HG03354 (cell line): Measurements from ENCODE around the gene RNF152.

Source experiments
- ATAC-seq: cut with Tn5 transposase; IDR thresholded peaks from one replicate; pipeline ENCODE4 v1.9.1; 2021; ENCODE audit warnings: mild to moderate bottlenecking; ENCODE audit not compliant: unreplicated experiment, poor library complexity, severe bottlenecking

RNF152 gene

GRCh38 chr18:61896118-61896517, 3.3 kb upstream of the RNF152 start:
- no peak for ATAC-seq

- no peak for ATAC-seq
Measured at GRCh38 chr18:61894751-61895524, 2.1 kb upstream of the RNF152 start.

- peak; percentile 79 for ATAC-seq
Measured at GRCh38 chr18:61893971-61894750, 1.4 kb upstream of the RNF152 start.

GRCh38 chr18:61893309-61893970, 633 bp upstream of the RNF152 start:
- ATAC-seq, result peak; percentile 34

- ATAC-seq, result no peak
Measured at GRCh38 chr18:61891894-61892293, 913 bp downstream of the RNF152 start.

GRCh38 chr18:61891271-61891670, 1.5 kb downstream of the RNF152 start:
- ATAC-seq, result no peak

GRCh38 chr18:61890344-61890743, 2.5 kb downstream of the RNF152 start:
- no peak for ATAC-seq

- ATAC-seq, result no peak
Measured at GRCh38 chr18:61889541-61889940, 3.3 kb downstream of the RNF152 start.

GRCh38 chr18:61888622-61889021, 4.2 kb downstream of the RNF152 start:
- no peak for ATAC-seq

- no peak for ATAC-seq
Measured at GRCh38 chr18:61887838-61888237, 5.0 kb downstream of the RNF152 start.

GRCh38 chr18:61883547-61883946, 9.3 kb downstream of the RNF152 start:
- ATAC-seq, result no peak

GRCh38 chr18:61882296-61883004, 10.4 kb downstream of the RNF152 start:
- no peak for ATAC-seq

- no peak for ATAC-seq
Measured at GRCh38 chr18:61876899-61877298, 15.9 kb downstream of the RNF152 start.

- no peak for ATAC-seq
Measured at GRCh38 chr18:61870151-61870550, 22.7 kb downstream of the RNF152 start.

GRCh38 chr18:61869636-61870035, 23.2 kb downstream of the RNF152 start:
- no peak for ATAC-seq

GRCh38 chr18:61865466-61866175, 27.2 kb downstream of the RNF152 start:
- no peak for ATAC-seq

- ATAC-seq, result no peak
Measured at GRCh38 chr18:61861372-61861771, 31.4 kb downstream of the RNF152 start.

- no peak for ATAC-seq
Measured at GRCh38 chr18:61860302-61860701, 32.5 kb downstream of the RNF152 start.

GRCh38 chr18:61859113-61859512, 33.7 kb downstream of the RNF152 start:
- ATAC-seq, result no peak
